BLaER1 treated with 17β-estradiol and CSF1 and Interleukin-3, amounts not matched to agents 10 nM and 100 nM (cell line): ENCODE measurements around the gene BANP.

Source experiments
- H3K27ac ChIP-seq, 11 experiments: shearing (Covaris generic); formaldehyde crosslinking; 2 replicates each; pipeline ENCODE4 v1.8.1; 2022
- H3K27me3 ChIP-seq, 11 experiments: shearing (Covaris generic); formaldehyde crosslinking; 2 replicates each; pipeline ENCODE4 v1.8.1; 2022
- H3K36me3 ChIP-seq, 11 experiments: shearing (Covaris generic); formaldehyde crosslinking; 2 replicates each; pipeline ENCODE4 v1.8.1; 2022
- H3K4me1 ChIP-seq, 10 experiments: shearing (Covaris generic); formaldehyde crosslinking; 2 replicates each; pipeline ENCODE4 v1.8.1; 2022
- H3K4me2 ChIP-seq, 11 experiments: shearing (Covaris generic); formaldehyde crosslinking; 2 replicates each; pipeline ENCODE4 v1.8.1; 2022
- H3K4me3 ChIP-seq, 10 experiments: shearing (Covaris generic); formaldehyde crosslinking; 2 replicates each; pipeline ENCODE4 v1.8.1; 2022
- H3K9ac ChIP-seq, 11 experiments: shearing (Covaris generic); formaldehyde crosslinking; 2 replicates each; pipeline ENCODE4 v1.8.1; 2022
- H3K9me3 ChIP-seq, 11 experiments: shearing (Covaris generic); formaldehyde crosslinking; replicated peaks in 1 of 11; 2 replicates each; pipeline ENCODE4 v1.8.1; 2022
- H4K20me1 ChIP-seq, 11 experiments: shearing (Covaris generic); formaldehyde crosslinking; 2 replicates each; pipeline ENCODE4 v1.8.1; 2022
- Cebpa-rat ChIP-seq, 11 experiments: shearing (Covaris generic); IDR thresholded peaks; 2 replicates each; pipeline ENCODE4 v1.8.1; 2022

The BANP gene

GRCh38 chr16:87947356-87948118 lies 3.7 kb upstream of the BANP start:
- no peaks in the 10 kb centered on the region for H3K9me3 ChIP-seq
- peak overlapping the region in 2 of 10 experiments; percentile 21 to 43; a peak in 4 of 20 replicates for H3K4me3 ChIP-seq
- peaks cover 31 to 42% (median 36%) of the 10 kb centered on the region in 10 experiments for H3K4me1 ChIP-seq
- H3K36me3 ChIP-seq, result peaks cover 0 to under 1% (median 0%) of the 10 kb centered on the region in 11 experiments; a peak in 1 of 22 replicates
- peak overlapping the region; percentile 37 to 89 (median 80) for H3K4me2 ChIP-seq
- peaks cover 7 to 28% (median 17%) of the 10 kb centered on the region in 11 experiments for H3K27me3 ChIP-seq
- peak overlapping the region; percentile 27 to 79 (median 68); a peak in 19 of 22 replicates for H3K27ac ChIP-seq
- H3K9ac ChIP-seq, result peak overlapping the region; percentile 31 to 68 (median 55); a peak in 17 of 22 replicates
- no peak for TF ChIP-seq Cebpa-rat (IDR thresholded peaks at IDR 0.05)
- no peaks in the 10 kb centered on the region for H4K20me1 ChIP-seq

- no peak for TF ChIP-seq Cebpa-rat (IDR thresholded peaks at IDR 0.05)
- H3K9me3 ChIP-seq, result no peaks in the 10 kb centered on the region
- peaks cover 7 to 28% (median 17%) of the 10 kb centered on the region in 11 experiments for H3K27me3 ChIP-seq
- peak overlapping the region; percentile 31 to 68 (median 55); a peak in 17 of 22 replicates for H3K9ac ChIP-seq
- no peaks in the 10 kb centered on the region; a peak in 1 of 22 replicates for H4K20me1 ChIP-seq
- H3K36me3 ChIP-seq, result peaks cover 0 to 6% (median 3%) of the 10 kb centered on the region in 11 experiments; a peak in 6 of 22 replicates
- H3K4me2 ChIP-seq, result peak overlapping the region; percentile 37 to 89 (median 80)
- H3K27ac ChIP-seq, result peak overlapping the region; percentile 27 to 79 (median 68); a peak in 19 of 22 replicates
- peak overlapping the region in 2 of 10 experiments; percentile 21 to 43; a peak in 4 of 20 replicates for H3K4me3 ChIP-seq
- H3K4me1 ChIP-seq, result peaks cover 37 to 48% (median 42%) of the 10 kb centered on the region in 10 experiments
Observed at GRCh38 chr16:87948119-87948545, 3.1 kb upstream of the BANP start.

- H3K27ac ChIP-seq, result peak overlapping the region in 8 of 11 experiments; percentile 51 to 79 (median 72); a peak in 10 of 22 replicates
- H3K4me3 ChIP-seq, result no peak overlapping the region
- no peaks in the 10 kb centered on the region for H3K9me3 ChIP-seq
- H3K27me3 ChIP-seq, result peaks cover 7 to 26% (median 17%) of the 10 kb centered on the region in 11 experiments
- peaks cover 0 to 2% (median 0%) of the 10 kb centered on the region in 11 experiments; a peak in 1 of 22 replicates for H4K20me1 ChIP-seq
- peaks cover 42 to 50% (median 46%) of the 10 kb centered on the region in 10 experiments for H3K4me1 ChIP-seq
- TF ChIP-seq Cebpa-rat (IDR thresholded peaks at IDR 0.05), result no peak
- peaks cover 0 to 12% (median 7%) of the 10 kb centered on the region in 11 experiments; a peak in 8 of 22 replicates for H3K36me3 ChIP-seq
- H3K9ac ChIP-seq, result peak overlapping the region in 2 of 11 experiments; percentile 3 to 68; a peak in 1 of 22 replicates
- H3K4me2 ChIP-seq, result peak overlapping the region; percentile 36 to 89 (median 80); a peak in 21 of 22 replicates
Observed at GRCh38 chr16:87948735-87949070, 2.5 kb upstream of the BANP start.

GRCh38 chr16:87949071-87949744 lies 2.0 kb upstream of the BANP start:
- Histone ChIP-seq H3K4me2 (peak overlapping the region; percentile 8 to 89 (median 80); a peak in 17 of 22 replicates), H3K4me3 (no peak overlapping the region), H3K4me1 (peaks cover 48 to 55% (median 51%) of the 10 kb centered on the region in 10 experiments), H3K9me3 (no peaks in the 10 kb centered on the region), H3K36me3 (peaks cover 0 to 17% (median 7%) of the 10 kb centered on the region in 11 experiments; a peak in 9 of 22 replicates), H4K20me1 (peaks cover 0 to 7% (median 0%) of the 10 kb centered on the region in 11 experiments; a peak in 1 of 22 replicates), H3K27me3 (peaks cover 7 to 22% (median 17%) of the 10 kb centered on the region in 11 experiments), H3K27ac (0 out of 22 replicates have a peak overlapping the region, but pooled peaks of 1 of the 11 experiments have one; percentile 55), H3K9ac (0 out of 22 replicates have a peak overlapping the region, but pooled peaks of 1 of the 11 experiments have one; percentile 3)
- no peak for TF ChIP-seq Cebpa-rat (IDR thresholded peaks at IDR 0.05)

GRCh38 chr16:87951552-87952538 lies 611 bp downstream of the BANP start:
- Histone ChIP-seq H3K27ac (peak overlapping the region; percentile 98 to 100 (median 100)), H4K20me1 (peaks cover 0 to 22% (median 0%) of the 10 kb centered on the region in 11 experiments; a peak in 4 of 22 replicates), H3K36me3 (peaks cover 0 to 28% (median 17%) of the 10 kb centered on the region in 11 experiments; a peak in 11 of 22 replicates), H3K4me3 (peak overlapping the region; percentile 84 to 98 (median 89)), H3K4me1 (peaks cover 71 to 80% (median 75%) of the 10 kb centered on the region in 10 experiments), H3K4me2 (peak overlapping the region; percentile 87 to 100 (median 96)), H3K9me3 (no peaks in the 10 kb centered on the region), H3K9ac (peak overlapping the region; percentile 99 to 100 (median 100)), H3K27me3 (no peaks in the 10 kb centered on the region)
- no peak for TF ChIP-seq Cebpa-rat (IDR thresholded peaks at IDR 0.05)

GRCh38 chr16:87952751-87953150 lies 1.5 kb downstream of the BANP start:
- peaks cover 0 to 31% (median 0%) of the 10 kb centered on the region in 11 experiments; a peak in 5 of 22 replicates for H4K20me1 ChIP-seq
- H3K4me2 ChIP-seq, result peak overlapping the region; percentile 87 to 100 (median 96)
- H3K27me3 ChIP-seq, result no peaks in the 10 kb centered on the region
- peaks cover 76 to 85% (median 81%) of the 10 kb centered on the region in 10 experiments for H3K4me1 ChIP-seq
- peak overlapping the region; percentile 84 to 98 (median 89) for H3K4me3 ChIP-seq
- no peaks in the 10 kb centered on the region for H3K9me3 ChIP-seq
- peaks cover 0 to 36% (median 25%) of the 10 kb centered on the region in 11 experiments; a peak in 14 of 22 replicates for H3K36me3 ChIP-seq
- peak overlapping the region; percentile 98 to 100 (median 100); a peak in 21 of 22 replicates for H3K27ac ChIP-seq
- TF ChIP-seq Cebpa-rat (IDR thresholded peaks at IDR 0.05), result no peak
- peak overlapping the region; percentile 99 to 100 (median 100) for H3K9ac ChIP-seq

GRCh38 chr16:87953308-87954215 lies 2.3 kb downstream of the BANP start:
- Histone ChIP-seq H3K4me3 (peak overlapping the region in 6 of 10 experiments; percentile 2 to 98 (median 87); a peak in 9 of 20 replicates), H3K9ac (peak overlapping the region; percentile 99 to 100 (median 100))

More at GRCh38 chr16:87953308-87954215, 2.3 kb downstream of the BANP start:
- Histone ChIP-seq H3K36me3 (peaks cover 0 to 40% (median 27%) of the 10 kb centered on the region in 11 experiments; a peak in 14 of 22 replicates), H3K9me3 (no peaks in the 10 kb centered on the region), H3K27ac (peak overlapping the region; percentile 80 to 100 (median 100)), H3K4me1 (peaks cover 77 to 85% (median 81%) of the 10 kb centered on the region in 10 experiments), H4K20me1 (peaks cover 0 to 39% (median 0%) of the 10 kb centered on the region in 11 experiments; a peak in 6 of 22 replicates), H3K27me3 (no peaks in the 10 kb centered on the region), H3K4me2 (peak overlapping the region; percentile 87 to 100 (median 96))
- no peak for TF ChIP-seq Cebpa-rat (IDR thresholded peaks at IDR 0.05)
